Hepatocyte (in vitro differentiated cells): ENCODE measurements around the gene DNER. TPM values are rescaled to one million over a fixed set of nuclear protein-coding genes. Genes with fewer than 3 reads are reported as not detected.
A peak's percentile ranks its signal among the peaks of the same experiment; 100 is the strongest.

ENCODE experiments used
- DNase-seq: peaks from one replicate; pipeline ENCODE4 v3.0.0-alpha.2; 2016; ENCODE audit warnings: low spot score
- H2AFZ ChIP-seq: fragments of 200-600 bp; sonication (generic); 2 replicates; pipeline ENCODE4 v1.6.0; 2016; ENCODE audit warnings: antibody characterized with exemption, mild to moderate bottlenecking
- H3K27ac ChIP-seq: fragments of 200-600 bp; sonication (generic); 2 replicates; pipeline ENCODE4 v1.5.1; 2016; ENCODE audit warnings: mild to moderate bottlenecking
- H3K27me3 ChIP-seq: fragments of 200-600 bp; sonication (generic); 2 replicates; pipeline ENCODE4 v1.6.1; 2016
- H3K36me3 ChIP-seq: fragments of 200-600 bp; sonication (generic); replicated peaks from 2 replicates; pipeline ENCODE4 v1.5.1; 2016; ENCODE audit warnings: low read depth; ENCODE audit not compliant: insufficient read depth
- H3K4me1 ChIP-seq: fragments of 200-600 bp; sonication (generic); 2 replicates; pipeline ENCODE4 v1.5.1; 2016; ENCODE audit warnings: mild to moderate bottlenecking, moderate library complexity; ENCODE audit not compliant: insufficient read depth
- H3K4me2 ChIP-seq: fragments of 200-600 bp; sonication (generic); 2 replicates; pipeline ENCODE4 v1.6.0; 2016
- H3K4me3 ChIP-seq: fragments of 200-600 bp; sonication (generic); 2 replicates; pipeline ENCODE4 v1.5.1; 2016; ENCODE audit warnings: mild to moderate bottlenecking
- H3K79me2 ChIP-seq: fragments of 200-600 bp; sonication (generic); 2 replicates; pipeline ENCODE4 v1.6.0; 2017; ENCODE audit warnings: mild to moderate bottlenecking
- H3K9me2 ChIP-seq: fragments of 200-600 bp; sonication (generic); replicated peaks from 2 replicates; pipeline ENCODE4 v1.6.0; 2017; ENCODE audit warnings: mild to moderate bottlenecking; ENCODE audit not compliant: insufficient read depth
- H3K9me3 ChIP-seq: fragments of 200-600 bp; sonication (generic); 2 replicates; pipeline ENCODE4 v1.5.1; 2016; ENCODE audit warnings: low read depth, mild to moderate bottlenecking
- H4K20me1 ChIP-seq: fragments of 200-600 bp; sonication (generic); 2 replicates; pipeline ENCODE4 v1.6.0; 2016; ENCODE audit warnings: mild to moderate bottlenecking; ENCODE audit not compliant: insufficient read depth, poor library complexity, severe bottlenecking
- CTCF ChIP-seq: fragments of 200-600 bp; sonication (generic); IDR thresholded peaks from 2 replicates; pipeline ENCODE4 v1.5.1; 2016; ENCODE audit warnings: antibody characterized with exemption, mild to moderate bottlenecking; ENCODE audit not compliant: poor library complexity
- EZH2 ChIP-seq: fragments of 200-600 bp; sonication (generic); IDR thresholded peaks from 2 replicates; pipeline ENCODE4 v1.6.1; 2016; ENCODE audit warnings: antibody characterized with exemption, mild to moderate bottlenecking, borderline replicate concordance
- EZH2phosphoT487 ChIP-seq: fragments of 200-600 bp; sonication (generic); IDR thresholded peaks from one replicate; pipeline ENCODE4 v1.6.1; 2018; ENCODE audit warnings: antibody characterized with exemption, mild to moderate bottlenecking, low read depth, moderate library complexity; ENCODE audit not compliant: unreplicated experiment, severe bottlenecking
- WGBS: methylation state at CpG from one replicate; pipeline ENCODE4 v1.1.6; 2016; ENCODE audit warnings: low lambda C conversion rate; ENCODE audit errors: missing lambda C conversion rate; 5-methylcytosine and 5-hydroxymethylcytosine counted together
- polyA plus RNA-seq: library from polyadenylated mRNA; unstranded; fragments of >200 nt; fragmentation: Nextera tagmentation; extraction: Ambion mirVana; gene quantifications from 2 replicates; pipeline ENCODE4 v1.2.1, GENCODE V29; 2016
- total RNA-seq: library from RNA; depleted of rRNA; stranded (reverse); fragments of >200 nt; gene quantifications from 2 replicates; pipeline ENCODE4 v1.2.3, GENCODE V29; 2014

The DNER gene
- total and polyA plus RNA-seq, 2 experiments from 2014 or later: 0.37 TPM; not detected in 1

DNA sequence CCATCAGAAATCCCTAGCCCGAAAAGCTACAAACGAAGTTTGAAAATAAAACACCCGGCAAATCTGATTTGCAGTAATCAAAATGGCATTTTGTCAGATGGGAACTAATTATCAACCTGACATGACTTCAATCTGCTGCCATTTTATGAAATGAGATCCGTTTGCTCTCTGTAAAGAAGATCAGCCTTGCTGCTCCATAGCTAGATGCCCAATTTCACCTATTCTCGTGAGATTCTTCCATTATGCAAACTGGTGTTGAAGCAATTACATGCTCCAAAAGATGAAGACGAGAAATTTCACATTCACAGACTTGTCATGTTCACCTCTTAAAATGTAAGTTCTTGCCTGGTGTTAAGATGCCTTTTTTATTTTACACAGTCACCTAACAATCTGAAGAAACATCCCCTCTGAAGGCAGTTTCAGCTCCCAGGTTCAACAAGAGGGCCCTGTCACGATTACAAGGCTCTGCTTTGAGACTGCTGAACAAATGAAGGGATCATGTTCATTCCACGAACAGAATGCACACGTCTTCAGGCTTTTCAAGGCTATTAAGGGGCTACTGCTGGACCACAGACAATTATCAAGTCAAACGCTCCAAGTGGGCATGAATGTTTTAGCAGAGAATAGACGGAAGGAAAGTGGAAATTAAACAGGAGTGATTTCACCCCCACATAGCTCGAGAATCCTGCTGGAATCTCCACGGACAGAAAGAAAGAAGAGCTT, 270.6 kb downstream of the DNER start:
- 87% methylated on average over 13 of the region's 13 CpGs for WGBS
- no peak overlapping the region for H2AFZ ChIP-seq
- no peak overlapping the region for H3K4me2 ChIP-seq
- H3K27me3 ChIP-seq: no peaks in the 10 kb centered on the region
- no peaks in the 10 kb centered on the region for H4K20me1 ChIP-seq
- no peak for DNase-seq
- no peaks in the 10 kb centered on the region for H3K79me2 ChIP-seq
- no peak for TF ChIP-seq CTCF
- TF ChIP-seq EZH2phosphoT487: no peak
- TF ChIP-seq EZH2: no peak
- H3K27ac ChIP-seq: peak overlapping the region; percentile 89
- peaks cover 16% of the 10 kb centered on the region for H3K4me1 ChIP-seq
- H3K9me3 ChIP-seq: no peaks in the 10 kb centered on the region
- no peak overlapping the region for H3K4me3 ChIP-seq
- no peaks in the 10 kb centered on the region for H3K9me2 ChIP-seq
- no peaks in the 10 kb centered on the region for H3K36me3 ChIP-seq

DNA sequence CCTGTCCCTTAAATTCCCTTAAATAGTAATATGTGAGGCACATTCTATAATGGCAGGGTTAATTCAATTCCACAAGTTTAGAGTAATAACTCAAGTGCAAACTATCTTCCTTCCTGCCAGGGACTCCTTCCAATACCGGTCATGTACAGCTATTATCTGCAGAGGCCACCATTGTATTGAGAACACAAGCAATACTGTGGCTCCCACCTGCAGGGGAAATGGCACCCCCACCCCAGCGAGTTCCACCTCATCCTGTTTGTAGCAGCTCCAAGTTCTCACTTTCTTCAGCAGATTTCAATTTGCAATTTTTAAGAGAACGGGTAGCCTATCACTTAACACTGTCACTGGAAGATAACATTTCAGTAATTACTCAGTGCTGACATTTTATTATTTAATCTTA, 271.2 kb downstream of the DNER start:
- Histone ChIP-seq H3K27me3 (no peaks in the 10 kb centered on the region), H3K4me1 (peaks cover 16% of the 10 kb centered on the region), H3K9me2 (no peaks in the 10 kb centered on the region), H2AFZ (no peak overlapping the region), H3K4me2 (no peak overlapping the region), H3K27ac (no peak overlapping the region), H3K36me3 (no peaks in the 10 kb centered on the region), H3K79me2 (no peaks in the 10 kb centered on the region), H3K9me3 (no peaks in the 10 kb centered on the region), H4K20me1 (no peaks in the 10 kb centered on the region), H3K4me3 (no peak overlapping the region)
- 84% methylated on average over 3 of the region's 3 CpGs for WGBS
- DNase-seq: no peak
- no peak for TF ChIP-seq EZH2phosphoT487
- TF ChIP-seq EZH2: no peak
- no peak for TF ChIP-seq CTCF

GRCh38 chr2:229438430-229439159, 275.8 kb downstream of the DNER start:
- TF ChIP-seq EZH2phosphoT487 (no peak), CTCF (no peak), EZH2 (no peak)
- H3K27ac ChIP-seq: no peak overlapping the region
- 89% methylated on average over 6 of the region's 6 CpGs for WGBS
- H3K4me2 ChIP-seq: no peak overlapping the region
- no peak overlapping the region for H2AFZ ChIP-seq
- H3K4me3 ChIP-seq: no peak overlapping the region
- no peaks in the 10 kb centered on the region for H3K9me2 ChIP-seq
- no peaks in the 10 kb centered on the region for H3K36me3 ChIP-seq
- no peaks in the 10 kb centered on the region for H3K27me3 ChIP-seq
- no peaks in the 10 kb centered on the region for H3K4me1 ChIP-seq
- no peaks in the 10 kb centered on the region for H3K79me2 ChIP-seq
- DNase-seq: no peak
- no peaks in the 10 kb centered on the region for H4K20me1 ChIP-seq
- no peaks in the 10 kb centered on the region for H3K9me3 ChIP-seq
